Testis (tissue), 3 donors: ENCODE results near the gene HADHA. TPM values are rescaled to one million over a fixed set of nuclear protein-coding genes. Genes with fewer than 3 reads are reported as not detected.
A peak's percentile ranks its signal among the peaks of the same experiment; 100 is the strongest.

Experiments
- DNase-seq: peaks from one replicate; pipeline ENCODE4 v3.0.0-alpha.2; 2019
- H3K27ac ChIP-seq, 2 donors: fragments of 200-600 bp; sonication (generic); one replicate each; pipeline ENCODE4 v1.5.1; 2019
- H3K27me3 ChIP-seq: fragments of 200-600 bp; sonication (generic); one replicate; pipeline ENCODE4 v1.5.1; 2019
- H3K36me3 ChIP-seq: fragments of 200-600 bp; sonication (generic); one replicate; pipeline ENCODE4 v1.5.1; 2017; ENCODE audit warnings: low read depth; ENCODE audit errors: missing control alignments
- H3K4me1 ChIP-seq: fragments of 200-600 bp; sonication (generic); one replicate; pipeline ENCODE4 v1.5.1; 2019
- H3K4me3 ChIP-seq, 2 donors: fragments of 200-600 bp; sonication (generic); one replicate each; pipeline ENCODE4 v1.5.1; 2017 to 2019
- H3K9me3 ChIP-seq: fragments of 200-600 bp; sonication (generic); one replicate; pipeline ENCODE4 v1.5.1; 2017
- POLR2A ChIP-seq: fragments of 450-650 bp; IDR thresholded peaks from one replicate; pipeline ENCODE4 v1.6.1; 2017; ENCODE audit warnings: antibody characterized with exemption, mild to moderate bottlenecking, moderate library complexity
- WGBS, 2 donors: methylation state at CpG; one replicate each; pipeline ENCODE4 v1.1.5; 2018; 5-methylcytosine and 5-hydroxymethylcytosine counted together
- intact Hi-C: fragments of 100-400 bp; cut with DNase I; formaldehyde crosslinking; loops from one replicate; pipeline ENCODE4 v1.15.1; 2023; ENCODE audit warnings: low total_unique reads
- polyA plus RNA-seq: library from polyadenylated mRNA; stranded (reverse); fragments of 350-450 nt; fragmentation: Illumina TruSeq; extraction: RNeasy Lipid Tissue Mini Kit (QIAGEN cat#74804); gene quantifications from one replicate; pipeline ENCODE4 v1.2.3, GENCODE V29; 2014; ENCODE audit warnings: low read depth, low replicate concordance; ENCODE audit not compliant: insufficient read depth
- total RNA-seq, 2 donors: library from RNA; depleted of rRNA; stranded (reverse); fragments of >200 nt; gene quantifications; one replicate each; pipeline ENCODE4 v1.2.3, GENCODE V29; 2016
- TF ChIP-seq, protein P1 (sequence below), 3 experiments: fragments of 450-650 bp in 2 of 3; fragments of 200-600 bp in 1 of 3; sonication (generic) in 1 of 3; IDR thresholded peaks; one replicate each; pipeline ENCODE4 v1.5.1; 2016 to 2019; ENCODE audit warnings: antibody characterized with exemption in 3 of 3, mild to moderate bottlenecking in 2 of 3, moderate library complexity in 1 of 3

Gene HADHA
- total and polyA plus RNA-seq, 3 donors from 2014 or later: 93.7 to 161 (median 98.8) TPM

DNA sequence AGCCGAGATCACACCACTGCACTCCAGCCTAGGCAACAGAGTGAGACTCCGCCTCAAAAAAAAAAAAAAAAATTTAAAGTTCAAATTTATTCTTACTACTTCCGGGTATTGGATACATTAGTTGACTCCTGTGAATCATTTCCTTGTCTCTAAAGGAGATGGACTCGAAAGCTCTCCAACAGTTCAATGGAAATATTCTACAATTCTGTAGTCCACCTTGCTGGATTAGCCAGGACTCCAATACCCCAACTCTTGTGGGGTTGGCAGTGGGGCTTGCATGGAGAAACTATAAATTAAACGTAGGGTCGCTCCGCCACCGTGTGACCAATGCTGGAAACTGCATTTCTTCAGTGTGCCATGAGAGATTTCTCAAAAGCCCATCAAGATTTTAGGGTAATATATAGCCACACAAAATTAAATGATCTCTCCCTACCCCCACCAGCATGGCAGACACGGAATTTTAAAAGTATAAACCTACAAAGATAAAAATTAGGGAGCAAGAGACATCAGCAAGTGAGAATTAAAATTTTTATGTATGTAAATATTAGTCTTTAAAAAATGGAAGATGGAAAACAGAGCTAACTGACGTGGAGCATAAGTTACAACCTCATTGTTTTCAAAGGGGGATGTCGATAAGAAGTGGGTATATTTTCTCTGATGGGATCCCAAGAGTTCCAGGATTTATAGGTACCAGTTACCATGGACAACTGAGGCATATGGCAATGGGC is 99.3 kb downstream of the HADHA start:
- TF ChIP-seq POLR2A: no peak
- TF ChIP-seq, protein P1, sequence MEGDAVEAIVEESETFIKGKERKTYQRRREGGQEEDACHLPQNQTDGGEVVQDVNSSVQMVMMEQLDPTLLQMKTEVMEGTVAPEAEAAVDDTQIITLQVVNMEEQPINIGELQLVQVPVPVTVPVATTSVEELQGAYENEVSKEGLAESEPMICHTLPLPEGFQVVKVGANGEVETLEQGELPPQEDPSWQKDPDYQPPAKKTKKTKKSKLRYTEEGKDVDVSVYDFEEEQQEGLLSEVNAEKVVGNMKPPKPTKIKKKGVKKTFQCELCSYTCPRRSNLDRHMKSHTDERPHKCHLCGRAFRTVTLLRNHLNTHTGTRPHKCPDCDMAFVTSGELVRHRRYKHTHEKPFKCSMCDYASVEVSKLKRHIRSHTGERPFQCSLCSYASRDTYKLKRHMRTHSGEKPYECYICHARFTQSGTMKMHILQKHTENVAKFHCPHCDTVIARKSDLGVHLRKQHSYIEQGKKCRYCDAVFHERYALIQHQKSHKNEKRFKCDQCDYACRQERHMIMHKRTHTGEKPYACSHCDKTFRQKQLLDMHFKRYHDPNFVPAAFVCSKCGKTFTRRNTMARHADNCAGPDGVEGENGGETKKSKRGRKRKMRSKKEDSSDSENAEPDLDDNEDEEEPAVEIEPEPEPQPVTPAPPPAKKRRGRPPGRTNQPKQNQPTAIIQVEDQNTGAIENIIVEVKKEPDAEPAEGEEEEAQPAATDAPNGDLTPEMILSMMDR (IDR thresholded peaks at IDR 0.05): peak; percentile 54 to 75 (median 64)
- peak; percentile 71 for DNase-seq
- WGBS, 2 donors: 42 to 54% methylated on average over 11 of the region's 11 CpGs

GRCh38 chr2:26144031-26144430 is 100.4 kb downstream of the HADHA start:
- DNase-seq: no peak
- no peaks in the 10 kb centered on the region for H3K27me3 ChIP-seq
- no peak for TF ChIP-seq POLR2A
- TF ChIP-seq, protein P1 (IDR thresholded peaks at IDR 0.05): no peak
- H3K4me3 ChIP-seq: no peak overlapping the region
- 73 to 76% methylated on average over 7 of the region's 7 CpGs for WGBS, 2 donors
- H3K27ac ChIP-seq: no peak overlapping the region
- intact Hi-C loops: loop anchor here (10.0 kb wide), 1 partner anchor 149 kb away; no protein-coding TSS in a partner anchor
- no peaks in the 10 kb centered on the region for H3K4me1 ChIP-seq
- no peaks in the 10 kb centered on the region for H3K9me3 ChIP-seq
- no peaks in the 10 kb centered on the region for H3K36me3 ChIP-seq

More for the DNA sequence above, 99.3 kb downstream of the HADHA start:
- Histone ChIP-seq H3K27ac (no peak overlapping the region), H3K4me3 (no peak overlapping the region), H3K4me1 (no peaks in the 10 kb centered on the region), H3K27me3 (no peaks in the 10 kb centered on the region), H3K36me3 (no peaks in the 10 kb centered on the region), H3K9me3 (no peaks in the 10 kb centered on the region)
- intact Hi-C loops: loop anchor here (10.0 kb wide), 1 partner anchor 150 kb away; no protein-coding TSS in a partner anchor

DNA sequence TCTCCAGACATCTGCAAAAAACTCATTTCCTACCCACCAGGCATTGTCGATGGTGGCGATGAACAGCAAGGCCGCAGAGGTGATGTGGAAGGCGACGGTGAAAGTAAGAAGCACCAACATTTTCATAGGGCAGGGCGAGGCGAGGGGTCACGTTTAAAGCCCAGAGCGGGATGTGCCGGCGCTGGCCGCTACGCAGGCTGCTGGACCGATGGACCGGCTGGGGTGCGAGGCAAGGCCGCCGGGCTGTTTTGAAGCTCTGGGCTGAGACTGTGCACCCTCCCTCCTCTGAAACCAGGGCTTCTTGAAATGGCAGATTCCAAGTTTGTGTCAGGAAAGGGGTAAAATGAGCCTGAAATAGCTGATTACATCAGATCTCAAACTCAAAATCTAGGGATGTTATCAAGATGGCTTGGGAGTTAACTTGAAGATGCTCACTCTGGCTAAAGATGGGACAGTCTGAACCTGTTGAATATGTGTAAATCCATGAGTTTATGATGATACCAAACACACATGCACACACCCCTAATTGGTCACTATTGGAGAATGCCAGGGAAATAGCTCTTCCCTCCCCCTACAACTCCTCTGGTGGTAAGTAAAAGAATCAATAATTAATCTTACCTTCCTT is 103.2 kb downstream of the HADHA start:
- TF ChIP-seq, protein P1 (IDR thresholded peaks at IDR 0.05): no peak
- TF ChIP-seq POLR2A: no peak
- intact Hi-C loops: loop anchor here (10.0 kb wide), 1 partner anchor 146 kb away; no protein-coding TSS in a partner anchor
- 80 to 82% methylated on average over 17 to 18 of the region's 18 CpGs for WGBS, 2 donors
- H3K36me3 ChIP-seq: no peaks in the 10 kb centered on the region
- H3K4me3 ChIP-seq: no peak overlapping the region
- H3K4me1 ChIP-seq: peaks cover 2% of the 10 kb centered on the region
- no peak for DNase-seq
- H3K27ac ChIP-seq: no peak overlapping the region
- no peaks in the 10 kb centered on the region for H3K9me3 ChIP-seq
- no peaks in the 10 kb centered on the region for H3K27me3 ChIP-seq

Other genes with a start within 250 kb of the HADHA start
- gene RAB10, start 210.5 kb downstream of the HADHA start, total RNA-seq: 100 to 1,000 TPM in 1 of 2 donors, 10 to 100 TPM in 1; 96.8 to 112 TPM
- gene RAB10, start 210.5 kb downstream of the HADHA start, polyA plus RNA-seq: 74.8 TPM
- 1 to 10 TPM; 5.4 to 6.8 TPM for gene GAREM2, start 71.5 kb downstream of the HADHA start, total RNA-seq
- 4.6 TPM for gene GAREM2, start 71.5 kb downstream of the HADHA start, polyA plus RNA-seq
- gene HADHB, start 307 bp upstream of the HADHA start, total RNA-seq: 100 to 1,000 TPM; 142 to 168 TPM
- gene HADHB, start 307 bp upstream of the HADHA start, polyA plus RNA-seq: 171 TPM
- gene SELENOI, start 101.5 kb upstream of the HADHA start, total RNA-seq: 10 to 100 TPM; 23.8 to 26.7 TPM
- 8.7 TPM for gene SELENOI, start 101.5 kb upstream of the HADHA start, polyA plus RNA-seq
- 1 to 10 TPM; 1.0 to 2.2 TPM for gene ADGRF3, start 102.2 kb upstream of the HADHA start, total RNA-seq
- 1.6 TPM for gene ADGRF3, start 102.2 kb upstream of the HADHA start, polyA plus RNA-seq
- gene DRC1, start 157.3 kb upstream of the HADHA start, total RNA-seq: 10 to 100 TPM in 1 of 2 donors, 1 to 10 TPM in 1; 8.8 to 18.7 TPM
- gene DRC1, start 157.3 kb upstream of the HADHA start, polyA plus RNA-seq: 67.3 TPM
- 1 to 10 TPM; 1.7 to 2.2 TPM for gene OTOF, start 233.5 kb upstream of the HADHA start, total RNA-seq
- 1.6 TPM for gene OTOF, start 233.5 kb upstream of the HADHA start, polyA plus RNA-seq